Immature natural killer cell (primary cell): ENCODE results near the gene GYS1. TPM values are rescaled to one million over a fixed set of nuclear protein-coding genes. Genes with fewer than 3 reads are reported as not detected.
"Not testable (repeated sequence)": the region's sequence is repeated elsewhere in the genome, so short reads cannot be mapped to it uniquely, and the experiment has no call there.

ENCODE experiments used
- DNase-seq, 3 donors: peaks; one replicate each; pipeline ENCODE4 v3.0.0; 2022; ENCODE audit warnings: mixed read lengths in 1 of 3
- H3K27ac Mint-ChIP-seq, 6 donors: one replicate each; pipeline ENCODE4 v1.8.0; 2020; ENCODE audit warnings: mixed read lengths in 6 of 6, mild to moderate bottlenecking in 5 of 6, inconsistent platforms in 4 of 6, moderate library complexity in 3 of 6
- H3K27me3 Mint-ChIP-seq, 3 donors: one replicate each; pipeline ENCODE4 v1.8.0; 2020 to 2021; ENCODE audit warnings: low read depth in 3 of 3, mild to moderate bottlenecking in 3 of 3, mixed read lengths in 3 of 3, moderate library complexity in 3 of 3, inconsistent platforms in 1 of 3
- H3K36me3 Mint-ChIP-seq, 3 donors: one replicate each; pipeline ENCODE4 v1.8.0; 2020; ENCODE audit warnings: mixed read lengths in 3 of 3, inconsistent platforms in 2 of 3, mild to moderate bottlenecking in 2 of 3
- H3K4me1 Mint-ChIP-seq, 2 donors: one replicate each; pipeline ENCODE4 v1.8.0; 2020; ENCODE audit warnings: inconsistent platforms in 2 of 2, mild to moderate bottlenecking in 2 of 2, mixed read lengths in 2 of 2, moderate library complexity in 1 of 2
- H3K4me3 Mint-ChIP-seq, 5 donors: one replicate each; pipeline ENCODE4 v1.8.0; 2020; ENCODE audit warnings: mild to moderate bottlenecking in 5 of 5, mixed read lengths in 5 of 5, inconsistent platforms in 3 of 5, moderate library complexity in 3 of 5
- H3K9me3 Mint-ChIP-seq, 6 donors: one replicate each; pipeline ENCODE4 v1.8.0; 2020; ENCODE audit warnings: mild to moderate bottlenecking in 6 of 6, mixed read lengths in 6 of 6, inconsistent platforms in 4 of 6, moderate library complexity in 3 of 6
- polyA plus RNA-seq, 3 donors: library from polyadenylated mRNA; unstranded; fragments of 300-500 nt; fragmentation: Illumina TruSeq; gene quantifications; one replicate each; pipeline ENCODE4 v1.2.3, GENCODE V29; 2021

GYS1 gene
- 10 to 100 TPM; 16.0 to 40.3 (median 32.9) TPM for polyA plus RNA-seq

GRCh38 chr19:48993175-48994034 is at the start of gene GYS1, which contains the start of gene RUVBL2:
GYS1 (minus strand) TSS chr19:48993309; CDS start chr19:48993112, 197 bp downstream.
RUVBL2 (plus strand) TSS chr19:48993887; CDS start chr19:48993912, 25 bp downstream.
- H3K4me1 Mint-ChIP-seq, result peaks cover 27 to 38% of the 10 kb centered on the region in 2 donors
- H3K9me3 Mint-ChIP-seq, result no peaks in the 10 kb centered on the region
- peaks cover 4 to 5% (median 5%) of the 10 kb centered on the region in 3 donors for H3K27me3 Mint-ChIP-seq
- peak within 1 kb of the TSS; percentile 90 to 99 (median 96) for H3K27ac Mint-ChIP-seq
- peak; percentile 99 to 100 (median 100) for DNase-seq
- H3K4me3 Mint-ChIP-seq, result peak within 1 kb of the TSS; percentile 91 to 99 (median 95)
- H3K36me3 Mint-ChIP-seq, result peaks cover 4 to 8% (median 5%) of the 10 kb centered on the region in 3 donors

DNA sequence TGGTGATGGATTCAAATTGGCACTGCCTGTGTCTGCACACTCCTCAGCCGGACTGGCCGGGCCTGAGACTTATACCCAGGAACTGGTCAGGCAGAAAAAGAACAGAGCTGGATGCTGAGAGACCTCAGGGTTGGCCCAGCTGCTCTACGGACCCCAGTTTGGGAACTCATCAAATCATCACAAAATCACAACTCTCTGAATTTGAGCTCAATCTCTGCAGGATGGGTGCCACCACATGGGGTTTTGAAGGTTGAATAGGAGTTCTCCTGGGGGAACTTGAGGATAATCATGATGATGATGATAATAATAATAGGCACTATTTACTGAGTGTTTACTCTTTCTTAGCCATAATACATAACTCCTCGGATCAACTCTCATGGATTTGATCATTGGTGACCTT is 49.6 kb upstream of the GYS1 start:
- not testable (repeated sequence) for DNase-seq, H3K9me3 Mint-ChIP-seq, H3K27ac Mint-ChIP-seq, H3K36me3 Mint-ChIP-seq, H3K4me3 Mint-ChIP-seq, H3K4me1 Mint-ChIP-seq, H3K27me3 Mint-ChIP-seq

DNA sequence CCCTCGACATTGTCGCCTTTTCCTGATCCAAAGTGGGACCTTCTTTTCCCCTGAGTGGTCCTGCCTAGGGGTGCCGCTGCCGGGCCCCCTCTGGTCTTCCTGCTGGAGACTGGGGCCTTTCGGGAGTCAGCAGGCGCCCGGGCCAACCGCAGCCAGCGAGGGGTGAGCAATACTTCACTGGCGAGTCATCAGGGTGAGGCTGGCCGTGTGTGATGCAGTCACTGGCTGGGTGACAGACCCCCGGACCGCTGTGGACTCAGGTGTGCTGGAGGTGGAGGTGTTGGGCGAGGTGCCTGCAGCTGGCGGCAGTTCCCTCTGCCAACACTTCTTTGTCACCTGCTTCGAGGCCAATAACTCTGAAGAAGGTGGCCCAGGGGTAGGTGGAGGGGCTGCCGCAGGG is 49.1 kb upstream of the GYS1 start:
- Mint-ChIP-seq H3K4me1 (no peaks in the 10 kb centered on the region), H3K27ac (no peak overlapping the region), H3K36me3 (no peaks in the 10 kb centered on the region), H3K9me3 (no peaks in the 10 kb centered on the region), H3K27me3 (peaks cover 0 to 3% (median 0%) of the 10 kb centered on the region in 3 donors), H3K4me3 (no peak overlapping the region)
- DNase-seq, result no peak

DNA sequence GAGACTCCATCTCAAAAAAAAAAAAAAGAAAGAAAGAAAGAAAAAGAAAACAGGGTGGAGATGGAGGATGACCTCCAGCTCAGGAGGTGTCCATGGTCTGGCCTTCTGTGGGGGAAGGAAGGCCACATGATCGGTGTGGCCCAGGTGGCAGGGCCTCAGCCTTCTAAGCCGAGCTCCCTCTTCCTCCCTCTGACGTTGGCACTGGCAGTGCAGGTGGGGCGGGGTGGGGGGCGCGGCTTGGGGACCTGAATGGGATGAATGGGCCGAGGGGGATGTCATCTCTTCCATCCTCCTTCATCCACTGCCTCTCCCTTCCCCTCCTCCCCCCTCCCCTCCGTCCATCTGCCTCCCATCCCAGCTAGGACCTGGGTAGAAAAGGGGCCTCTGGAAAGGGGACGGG is 46.6 kb upstream of the GYS1 start:
- not testable (repeated sequence) for H3K9me3 Mint-ChIP-seq, H3K27ac Mint-ChIP-seq, DNase-seq, H3K4me1 Mint-ChIP-seq, H3K27me3 Mint-ChIP-seq, H3K36me3 Mint-ChIP-seq, H3K4me3 Mint-ChIP-seq

- DNase-seq, H3K36me3 Mint-ChIP-seq, H3K27ac Mint-ChIP-seq, H3K27me3 Mint-ChIP-seq, H3K4me3 Mint-ChIP-seq, H3K4me1 Mint-ChIP-seq, H3K9me3 Mint-ChIP-seq: not testable (repeated sequence)
These were observed 45.6 kb upstream of the GYS1 start for GRCh38 chr19:49038557-49039276.

GRCh38 chr19:49038111-49038510 is 45.0 kb upstream of the GYS1 start:
- H3K4me1 Mint-ChIP-seq, H3K36me3 Mint-ChIP-seq, DNase-seq, H3K9me3 Mint-ChIP-seq, H3K27me3 Mint-ChIP-seq, H3K27ac Mint-ChIP-seq, H3K4me3 Mint-ChIP-seq: not testable (repeated sequence)

DNA sequence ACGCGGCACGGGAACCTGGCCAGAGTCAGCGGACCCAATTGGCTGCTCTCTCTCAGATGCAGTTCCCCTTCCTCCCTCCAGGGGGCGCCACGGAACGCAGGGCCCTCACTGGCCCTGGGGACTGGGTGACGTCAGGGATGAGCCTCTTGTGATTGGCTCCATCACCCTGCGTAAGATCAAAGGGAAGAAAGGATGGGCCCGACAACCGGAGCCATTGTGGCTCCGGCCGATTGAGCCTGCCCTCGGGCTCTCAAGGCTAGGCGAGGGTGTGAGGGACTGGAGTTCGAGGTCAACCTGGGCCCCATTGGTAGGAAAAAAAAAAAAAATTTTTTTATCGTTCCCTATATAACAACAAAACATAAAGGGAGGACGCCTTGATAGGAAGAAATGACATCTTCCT is 43.7 kb upstream of the GYS1 start, which contains the start of gene CGB1:
CGB1 (minus strand) TSS at position 81 of the 400 bp plus-strand sequence. CDS start 184 bp downstream, outside the sequence.
- H3K4me3 Mint-ChIP-seq, H3K36me3 Mint-ChIP-seq, H3K4me1 Mint-ChIP-seq, H3K9me3 Mint-ChIP-seq, H3K27me3 Mint-ChIP-seq, DNase-seq, H3K27ac Mint-ChIP-seq: not testable (repeated sequence)

GRCh38 chr19:49031642-49032301 is 38.7 kb upstream of the GYS1 start, which contains the start of gene CGB2:
CGB2 (plus strand) TSS chr19:49031890; CDS start chr19:49032096, 206 bp downstream.
- H3K27me3 Mint-ChIP-seq, H3K4me1 Mint-ChIP-seq, H3K4me3 Mint-ChIP-seq, H3K36me3 Mint-ChIP-seq, H3K9me3 Mint-ChIP-seq: not testable (repeated sequence)
- peak; percentile 25 to 39 (median 31) for DNase-seq
- peak within 1 kb of the TSS in 1 of 6 donors; percentile 4 for H3K27ac Mint-ChIP-seq

- H3K27me3 Mint-ChIP-seq, DNase-seq, H3K36me3 Mint-ChIP-seq, H3K4me3 Mint-ChIP-seq, H3K27ac Mint-ChIP-seq, H3K9me3 Mint-ChIP-seq, H3K4me1 Mint-ChIP-seq: not testable (repeated sequence)
These were observed 37.2 kb upstream of the GYS1 start for GRCh38 chr19:49030323-49030722.

DNA sequence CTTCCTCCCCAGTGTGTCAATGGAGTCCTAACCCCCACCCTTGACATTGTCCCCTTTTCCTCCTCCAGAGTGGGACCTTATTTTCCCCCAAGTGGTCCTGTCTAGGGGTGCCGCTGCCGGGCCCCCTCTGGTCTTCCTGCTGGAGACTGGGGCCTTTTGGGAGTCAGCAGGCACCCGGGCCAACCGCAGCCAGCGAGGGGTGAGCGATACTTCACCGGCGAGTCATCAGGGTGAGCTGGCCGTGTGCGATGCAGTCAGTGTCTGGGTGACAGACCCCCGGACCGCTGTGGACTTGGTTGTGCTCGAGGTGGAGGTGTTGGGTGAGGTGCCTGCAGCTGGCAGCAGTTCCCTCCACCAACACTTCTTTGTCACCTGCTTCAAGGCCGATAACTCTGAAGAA is 36.6 kb upstream of the GYS1 start:
- not testable (repeated sequence) for H3K27ac Mint-ChIP-seq, H3K4me3 Mint-ChIP-seq, H3K36me3 Mint-ChIP-seq, H3K27me3 Mint-ChIP-seq, H3K4me1 Mint-ChIP-seq, DNase-seq, H3K9me3 Mint-ChIP-seq

- DNase-seq, H3K9me3 Mint-ChIP-seq, H3K27me3 Mint-ChIP-seq, H3K4me1 Mint-ChIP-seq, H3K36me3 Mint-ChIP-seq, H3K4me3 Mint-ChIP-seq, H3K27ac Mint-ChIP-seq: not testable (repeated sequence)
These were observed 35.6 kb upstream of the GYS1 start for GRCh38 chr19:49028686-49029085.

- not testable (repeated sequence) for H3K36me3 Mint-ChIP-seq, H3K27ac Mint-ChIP-seq, H3K9me3 Mint-ChIP-seq, H3K27me3 Mint-ChIP-seq, DNase-seq, H3K4me3 Mint-ChIP-seq, H3K4me1 Mint-ChIP-seq
These were observed 32.5 kb upstream of the GYS1 start for GRCh38 chr19:49025599-49025998.

DNA sequence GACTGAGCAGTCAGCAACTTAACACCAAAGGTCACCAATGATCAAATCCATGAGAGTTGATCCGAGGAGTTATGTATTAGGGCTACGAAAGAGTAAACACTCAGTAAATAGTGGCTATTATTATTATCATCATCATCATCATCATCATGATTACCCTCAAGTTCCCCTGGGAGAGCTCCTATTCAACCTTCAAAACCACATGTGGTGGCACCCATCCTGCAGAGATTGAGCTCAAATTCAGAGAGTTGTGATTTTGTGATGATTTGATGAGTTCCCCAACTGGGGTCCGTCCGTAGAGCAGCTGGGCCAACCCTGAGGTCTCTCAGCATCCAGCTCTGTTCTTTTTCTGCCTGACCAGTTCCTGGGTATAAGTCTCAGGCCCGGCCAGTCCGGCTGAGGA is 32.0 kb upstream of the GYS1 start:
- H3K4me3 Mint-ChIP-seq, H3K27me3 Mint-ChIP-seq, H3K9me3 Mint-ChIP-seq, H3K4me1 Mint-ChIP-seq, H3K36me3 Mint-ChIP-seq, DNase-seq, H3K27ac Mint-ChIP-seq: not testable (repeated sequence)

GRCh38 chr19:49024233-49024632 is 31.1 kb upstream of the GYS1 start, which contains the start of gene CGB3:
CGB3 (minus strand) TSS chr19:49024333; CDS start chr19:49023971, 362 bp downstream.
- not testable (repeated sequence) for H3K27me3 Mint-ChIP-seq, H3K27ac Mint-ChIP-seq, H3K4me3 Mint-ChIP-seq, H3K36me3 Mint-ChIP-seq, DNase-seq, H3K9me3 Mint-ChIP-seq
- peaks cover 9 to 16% of the 10 kb centered on the region in 2 donors for H3K4me1 Mint-ChIP-seq
